OCI-LY1 (cell line): ENCODE data around the gene LZTFL1.

Experiments used
- EZH2 ChIP-seq: fragments of 200-600 bp; sonication (generic), shearing (Covaris generic); IDR thresholded peaks from 2 replicates; pipeline ENCODE4 v1.8.0; 2017; ENCODE audit warnings: borderline replicate concordance, mixed run types, mild to moderate bottlenecking, antibody characterized with exemption, low read length, moderate library complexity, mixed read lengths
- TF ChIP-seq, protein P1 (sequence below): fragments of 200-600 bp; sonication (generic), shearing (Covaris generic); IDR thresholded peaks from 2 replicates; pipeline ENCODE4 v1.5.1; 2017; ENCODE audit warnings: mild to moderate bottlenecking, antibody characterized with exemption, low read length, moderate library complexity, mixed read lengths

DNA sequence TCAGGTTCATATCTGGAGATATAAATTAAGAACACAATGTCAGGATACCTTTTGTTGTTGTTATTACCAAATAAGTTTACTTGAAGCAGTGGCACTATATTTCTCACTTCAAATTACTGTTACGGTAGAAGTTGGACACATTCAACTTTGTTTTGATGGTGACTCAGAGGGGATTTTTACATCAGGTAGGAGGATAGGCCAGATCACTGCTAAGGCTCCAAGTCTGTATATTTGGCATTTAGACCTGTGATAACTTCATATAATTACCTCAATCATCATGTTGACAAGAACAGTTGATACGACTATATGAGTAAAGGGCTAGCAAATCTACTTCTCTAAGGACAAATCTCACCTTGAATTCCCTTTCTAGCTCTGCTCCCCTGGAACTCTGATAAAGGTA lies 15.6 kb downstream of the LZTFL1 start:
- TF ChIP-seq, protein P1, sequence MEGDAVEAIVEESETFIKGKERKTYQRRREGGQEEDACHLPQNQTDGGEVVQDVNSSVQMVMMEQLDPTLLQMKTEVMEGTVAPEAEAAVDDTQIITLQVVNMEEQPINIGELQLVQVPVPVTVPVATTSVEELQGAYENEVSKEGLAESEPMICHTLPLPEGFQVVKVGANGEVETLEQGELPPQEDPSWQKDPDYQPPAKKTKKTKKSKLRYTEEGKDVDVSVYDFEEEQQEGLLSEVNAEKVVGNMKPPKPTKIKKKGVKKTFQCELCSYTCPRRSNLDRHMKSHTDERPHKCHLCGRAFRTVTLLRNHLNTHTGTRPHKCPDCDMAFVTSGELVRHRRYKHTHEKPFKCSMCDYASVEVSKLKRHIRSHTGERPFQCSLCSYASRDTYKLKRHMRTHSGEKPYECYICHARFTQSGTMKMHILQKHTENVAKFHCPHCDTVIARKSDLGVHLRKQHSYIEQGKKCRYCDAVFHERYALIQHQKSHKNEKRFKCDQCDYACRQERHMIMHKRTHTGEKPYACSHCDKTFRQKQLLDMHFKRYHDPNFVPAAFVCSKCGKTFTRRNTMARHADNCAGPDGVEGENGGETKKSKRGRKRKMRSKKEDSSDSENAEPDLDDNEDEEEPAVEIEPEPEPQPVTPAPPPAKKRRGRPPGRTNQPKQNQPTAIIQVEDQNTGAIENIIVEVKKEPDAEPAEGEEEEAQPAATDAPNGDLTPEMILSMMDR = no peak
- TF ChIP-seq EZH2 = no peak
